Retinal pigment epithelial cell (primary cell): ENCODE results near the gene TLX1.

ENCODE experiments used
- DNase-seq: peaks from one replicate; pipeline ENCODE4 v3.0.0-alpha.2; 2010; ENCODE audit warnings: low read depth
- H3K4me3 ChIP-seq: 2 replicates; pipeline ENCODE4 v1.5.1; 2011; ENCODE audit warnings: mild to moderate bottlenecking, low read length, control low read depth, moderate library complexity
- TF ChIP-seq, protein P1 (sequence below): conservative IDR thresholded peaks from 2 replicates; pipeline ENCODE4 v1.5.1; 2011; ENCODE audit warnings: low read depth, low read length, control low read depth, inconsistent platforms

TLX1 gene

GRCh38 chr10:101130984-101131961 is at the start of gene TLX1:
Gene TLX1, plus strand, starts transcription at chr10:101131300. Its CDS starts 242 bp downstream, at chr10:101131542.
- no peak for DNase-seq
- H3K4me3 ChIP-seq, result no peak within 1 kb of the TSS
- TF ChIP-seq, protein P1, sequence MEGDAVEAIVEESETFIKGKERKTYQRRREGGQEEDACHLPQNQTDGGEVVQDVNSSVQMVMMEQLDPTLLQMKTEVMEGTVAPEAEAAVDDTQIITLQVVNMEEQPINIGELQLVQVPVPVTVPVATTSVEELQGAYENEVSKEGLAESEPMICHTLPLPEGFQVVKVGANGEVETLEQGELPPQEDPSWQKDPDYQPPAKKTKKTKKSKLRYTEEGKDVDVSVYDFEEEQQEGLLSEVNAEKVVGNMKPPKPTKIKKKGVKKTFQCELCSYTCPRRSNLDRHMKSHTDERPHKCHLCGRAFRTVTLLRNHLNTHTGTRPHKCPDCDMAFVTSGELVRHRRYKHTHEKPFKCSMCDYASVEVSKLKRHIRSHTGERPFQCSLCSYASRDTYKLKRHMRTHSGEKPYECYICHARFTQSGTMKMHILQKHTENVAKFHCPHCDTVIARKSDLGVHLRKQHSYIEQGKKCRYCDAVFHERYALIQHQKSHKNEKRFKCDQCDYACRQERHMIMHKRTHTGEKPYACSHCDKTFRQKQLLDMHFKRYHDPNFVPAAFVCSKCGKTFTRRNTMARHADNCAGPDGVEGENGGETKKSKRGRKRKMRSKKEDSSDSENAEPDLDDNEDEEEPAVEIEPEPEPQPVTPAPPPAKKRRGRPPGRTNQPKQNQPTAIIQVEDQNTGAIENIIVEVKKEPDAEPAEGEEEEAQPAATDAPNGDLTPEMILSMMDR, result no peak

DNA sequence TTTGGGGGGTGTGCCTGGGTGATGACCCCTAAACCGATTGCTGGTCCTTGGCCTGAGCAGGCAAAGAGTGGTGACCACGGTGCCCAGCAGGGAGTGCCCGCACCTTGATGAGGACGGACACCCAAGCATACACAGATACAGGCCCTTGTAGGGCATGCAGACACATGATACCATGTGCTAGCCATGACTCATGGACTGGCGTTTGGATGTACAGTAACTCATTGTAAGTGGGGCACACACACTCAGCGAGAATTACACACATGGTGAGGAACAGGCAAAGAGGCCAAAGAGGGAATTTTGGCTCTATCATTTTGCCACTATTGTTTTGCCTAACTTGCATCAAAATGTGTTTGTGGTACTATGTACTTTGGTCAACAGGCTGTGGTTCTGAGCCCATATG is 45.3 kb upstream of the TLX1 start:
- DNase-seq, result no peak
- TF ChIP-seq, protein P1, result no peak
- H3K4me3 ChIP-seq, result no peak overlapping the region

- no peak overlapping the region for H3K4me3 ChIP-seq
- no peak for DNase-seq
- TF ChIP-seq, protein P1, result no peak
These were observed 43.7 kb upstream of the TLX1 start for GRCh38 chr10:101087376-101087775.

DNA sequence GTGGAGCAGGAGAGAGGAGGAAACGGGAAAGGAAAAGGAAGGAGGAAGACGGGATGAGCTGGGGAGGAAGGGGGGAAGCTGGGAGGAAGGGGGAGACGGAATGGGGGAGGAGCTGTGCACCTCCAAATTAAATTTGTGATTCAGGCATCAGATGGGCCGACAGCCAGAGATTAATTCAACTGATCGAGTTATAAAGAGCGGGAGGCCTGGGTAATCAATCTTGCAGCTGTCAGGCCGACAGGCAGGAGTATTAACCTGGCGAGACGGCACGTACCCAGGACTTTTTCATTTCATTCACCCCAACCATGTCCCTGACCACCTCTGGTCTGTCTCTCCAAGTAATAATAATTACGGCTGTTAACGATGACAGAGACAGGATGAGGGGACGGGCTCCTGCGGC is 43.1 kb upstream of the TLX1 start:
- H3K4me3 ChIP-seq, result no peak overlapping the region
- DNase-seq, result no peak
- TF ChIP-seq, protein P1, result no peak

GRCh38 chr10:101089520-101090299 is 41.4 kb upstream of the TLX1 start:
- TF ChIP-seq, protein P1, result no peak
- no peak overlapping the region for H3K4me3 ChIP-seq
- no peak for DNase-seq

GRCh38 chr10:101090597-101090996 is 40.5 kb upstream of the TLX1 start:
- DNase-seq, result no peak
- H3K4me3 ChIP-seq, result no peak overlapping the region
- TF ChIP-seq, protein P1, result no peak
